ENCODE data around the gene PHC2.

The PHC2 gene

GRCh38 chr1:33430692-33431593 is at the start of gene PHC2:
Gene PHC2 (minus strand): TSS chr1:33431095. CDS start chr1:33375539, 55,556 bp downstream.
- peak; percentile 98 for DNase-seq (ENCODE audit: low spot score)

GRCh38 chr1:33477451-33477850 is 46.6 kb upstream of the PHC2 start:
- no peak for DNase-seq (ENCODE audit: low spot score)

DNA sequence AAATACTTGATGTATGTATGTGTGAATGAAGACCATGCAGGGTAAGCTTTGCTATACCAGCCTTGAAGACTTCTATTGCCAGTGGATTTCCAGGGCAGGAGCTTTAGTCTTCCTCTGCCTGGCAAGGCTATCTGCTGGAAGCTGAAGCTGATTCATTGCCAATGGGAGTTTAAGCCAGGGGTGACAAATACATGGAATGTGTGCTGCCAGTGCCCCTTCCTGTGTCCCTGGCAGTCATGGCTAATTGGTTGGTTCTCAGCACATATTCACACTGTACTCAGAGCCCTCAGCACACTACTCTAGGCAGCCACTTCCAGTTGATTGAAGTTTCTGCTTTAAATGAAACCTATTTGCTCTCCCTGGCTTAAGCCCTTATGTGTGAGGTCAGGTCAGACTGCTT is 43.0 kb upstream of the PHC2 start:
- no peak for DNase-seq (ENCODE audit: low spot score)

DNA sequence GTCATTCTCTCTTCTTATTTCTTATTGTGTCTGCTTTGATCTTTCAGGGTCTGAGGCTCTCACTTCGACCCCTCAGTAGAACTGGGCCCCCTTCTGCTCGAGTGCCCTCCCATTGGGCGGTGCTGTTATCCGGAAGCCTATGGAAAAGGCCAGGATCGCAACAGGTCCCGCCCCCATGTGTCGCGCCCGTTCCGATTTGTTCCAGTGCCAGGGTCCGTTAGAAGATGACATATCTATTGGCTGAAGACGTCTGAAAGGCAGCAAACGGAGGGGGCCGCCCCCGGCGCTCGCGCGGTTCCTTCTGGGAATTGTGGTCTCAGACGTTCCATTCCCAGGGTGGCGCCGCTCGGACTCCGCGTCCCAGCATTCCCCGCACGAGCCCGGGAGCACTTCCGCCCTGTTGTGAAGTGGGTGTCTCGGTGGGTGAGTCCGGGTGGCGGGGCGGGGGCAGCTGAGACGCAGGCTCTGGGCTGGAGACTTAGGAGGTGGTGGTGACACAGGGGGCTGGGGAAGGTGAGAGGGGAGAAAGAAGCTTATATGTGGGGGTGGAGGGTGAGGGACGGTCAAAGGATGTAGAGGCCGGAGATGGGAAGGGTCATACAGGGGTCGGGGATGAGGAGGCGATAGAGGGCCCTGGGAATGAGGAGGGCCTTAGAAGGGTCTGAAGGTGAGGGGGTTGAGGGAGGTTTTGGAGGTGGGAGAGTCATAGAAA is 41.5 kb upstream of the PHC2 start, which contains the start of gene ZSCAN20:
Gene ZSCAN20, plus strand, starts transcription at position 377 of the 712 bp plus-strand sequence. CDS start 6,644 bp downstream, outside the sequence.
- peak; percentile 99 for DNase-seq (ENCODE audit: low spot score)

- no peak for DNase-seq (ENCODE audit: low spot score)
Observed at GRCh38 chr1:33471416-33471815, 40.5 kb upstream of the PHC2 start.

DNA sequence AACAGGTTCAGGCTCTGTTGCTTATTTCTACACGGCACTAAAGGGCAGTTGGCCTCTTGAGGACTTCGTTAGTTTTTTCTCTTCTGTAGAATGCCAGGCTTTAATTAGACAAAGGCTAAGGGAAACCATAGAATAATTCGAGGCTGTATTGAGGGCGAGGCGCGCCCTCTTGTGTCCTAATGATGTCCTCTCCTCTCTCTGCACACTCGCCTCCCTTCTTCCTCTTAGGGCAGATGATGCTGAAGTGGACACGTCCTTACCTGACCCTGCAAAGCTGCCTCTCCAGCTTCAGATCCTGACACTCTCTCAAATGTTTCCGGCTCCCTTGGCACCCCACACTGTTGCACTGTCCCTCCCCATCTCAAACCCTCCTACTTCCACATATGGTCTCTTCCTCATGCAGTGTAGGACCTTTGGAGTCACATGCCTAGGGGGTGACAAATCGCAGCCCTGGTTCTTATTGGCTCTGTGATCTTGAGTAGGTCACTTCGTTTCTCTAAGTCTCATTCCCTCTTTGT is 39.7 kb upstream of the PHC2 start:
- peak; percentile 86 for DNase-seq (ENCODE audit: low spot score)

DNA sequence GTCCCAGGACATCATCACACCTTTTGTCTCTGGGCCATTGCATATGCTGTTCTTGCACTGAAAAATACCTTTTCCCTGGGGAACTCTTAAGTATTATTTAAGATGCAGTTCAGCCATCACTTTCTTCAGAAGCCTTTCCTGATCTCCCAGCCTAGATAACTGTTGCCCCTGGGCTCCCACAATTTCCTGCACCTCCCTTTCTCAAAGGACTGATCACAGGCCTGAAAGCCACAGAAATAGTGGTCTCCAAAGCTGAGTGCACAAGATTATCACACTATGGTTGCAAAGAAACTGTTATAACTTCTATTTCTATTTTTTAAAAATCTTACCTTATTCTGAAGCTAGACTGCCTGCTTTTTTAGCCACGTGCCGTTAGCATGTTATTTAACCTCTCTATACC is 38.8 kb upstream of the PHC2 start:
- DNase-seq (ENCODE audit: low spot score) = no peak

GRCh38 chr1:33468967-33469366 is 38.1 kb upstream of the PHC2 start:
- no peak for DNase-seq (ENCODE audit: low spot score)

GRCh38 chr1:33468531-33468930 is 37.6 kb upstream of the PHC2 start:
- no peak for DNase-seq (ENCODE audit: low spot score)

DNA sequence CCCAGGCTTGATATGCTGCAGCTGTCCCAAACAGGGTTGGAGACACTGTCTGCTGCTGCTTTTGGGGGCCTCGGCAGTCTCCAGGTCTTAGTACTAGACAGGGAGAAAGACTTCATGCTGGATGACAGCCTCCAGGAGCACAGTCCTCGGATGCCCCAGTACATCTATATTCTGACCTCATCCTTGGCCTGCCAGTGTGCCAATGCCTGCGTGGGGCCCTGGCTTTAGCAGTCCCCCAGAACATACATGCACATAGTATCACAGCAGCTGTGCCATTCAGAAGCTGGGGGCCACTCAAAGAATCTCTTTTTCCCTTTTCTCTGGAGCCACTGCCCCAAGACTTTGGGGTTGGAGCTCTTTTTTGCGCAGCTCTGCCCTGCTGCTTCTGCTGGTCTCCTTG is 37.1 kb upstream of the PHC2 start:
- no peak for DNase-seq (ENCODE audit: low spot score)

- DNase-seq (ENCODE audit: low spot score) = no peak
Observed at GRCh38 chr1:33466159-33466558, 35.3 kb upstream of the PHC2 start.

DNA sequence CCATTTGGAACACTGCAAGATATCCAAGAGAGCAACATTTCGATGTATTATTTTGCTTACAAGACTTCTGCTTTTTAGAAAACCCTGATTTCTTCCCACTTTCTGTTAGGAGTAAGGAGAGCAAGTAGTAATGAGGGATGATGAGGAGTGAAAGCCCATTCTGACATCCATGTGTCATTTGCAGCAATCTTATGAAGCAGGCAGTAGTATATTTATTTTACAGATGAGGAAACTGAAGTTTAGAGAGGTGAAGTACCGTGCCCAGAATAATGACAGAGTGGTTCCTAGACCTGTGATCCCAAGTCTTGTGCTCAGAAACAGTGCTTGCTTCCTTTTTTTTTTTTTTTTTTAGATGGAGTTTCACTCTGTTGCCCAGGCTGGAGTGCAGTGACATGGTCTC is 34.4 kb upstream of the PHC2 start:
- DNase-seq (ENCODE audit: low spot score) = no peak

DNA sequence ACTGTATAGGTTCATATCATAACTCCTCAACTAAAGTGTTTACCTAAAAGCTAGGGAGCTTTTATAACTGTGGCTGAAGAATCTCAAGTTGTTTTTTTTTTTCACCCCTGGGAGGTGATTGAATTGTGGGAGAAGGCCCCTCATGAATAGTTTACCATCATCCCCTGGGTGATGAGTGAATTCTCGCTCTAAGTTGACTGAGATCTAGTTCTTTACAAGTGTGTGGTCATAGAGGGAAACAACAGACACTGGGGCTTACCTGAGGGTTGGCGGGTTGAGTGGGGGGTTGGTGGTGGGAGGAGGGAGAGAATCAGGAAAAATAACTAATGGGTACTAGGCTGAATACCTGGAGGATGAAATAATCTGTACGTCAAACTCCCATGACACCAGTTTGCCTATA is 33.7 kb upstream of the PHC2 start:
- no peak for DNase-seq (ENCODE audit: low spot score)

DNA sequence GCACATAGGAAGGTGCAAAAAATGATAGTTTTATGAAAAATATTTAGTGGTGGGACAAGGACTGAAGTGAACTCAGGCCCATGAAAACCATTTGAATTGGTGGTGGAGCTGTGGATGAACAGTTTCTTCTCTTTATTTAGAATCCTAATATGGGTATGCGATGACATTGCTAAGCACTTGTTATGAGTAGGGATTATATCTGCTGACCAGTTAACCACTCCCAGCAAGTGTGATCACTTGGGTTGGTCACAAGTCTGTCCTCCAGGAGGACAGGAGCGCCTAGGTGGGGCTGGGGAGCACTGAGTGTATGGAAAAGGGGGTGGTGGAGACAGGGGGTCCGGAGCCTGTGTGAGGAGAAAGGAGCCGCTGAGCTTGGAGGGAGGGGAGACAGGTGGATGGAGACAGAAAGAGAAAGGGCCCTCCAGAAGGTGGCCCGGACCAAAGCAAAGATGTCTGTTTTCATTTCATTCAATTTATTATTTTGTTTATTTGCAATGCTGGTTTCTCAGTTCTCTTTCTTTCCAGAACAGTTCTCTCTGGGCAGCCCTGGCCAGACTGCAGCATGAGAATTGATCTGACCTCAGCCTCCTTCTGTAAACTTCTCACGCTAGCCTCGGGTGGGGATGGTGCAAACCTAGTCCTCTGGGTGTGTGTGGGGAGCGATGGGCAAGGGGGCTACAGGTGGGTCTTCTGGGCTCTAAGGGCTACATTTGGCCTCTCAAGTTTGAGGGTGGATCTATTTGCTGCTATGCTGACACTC is 31.7 kb upstream of the PHC2 start:
- DNase-seq (ENCODE audit: low spot score) = no peak

- peak; percentile 57 for DNase-seq (ENCODE audit: low spot score)
Observed at GRCh38 chr1:33460947-33461629, 30.2 kb upstream of the PHC2 start.

GRCh38 chr1:33460144-33460543 is 29.2 kb upstream of the PHC2 start:
- no peak for DNase-seq (ENCODE audit: low spot score)

DNA sequence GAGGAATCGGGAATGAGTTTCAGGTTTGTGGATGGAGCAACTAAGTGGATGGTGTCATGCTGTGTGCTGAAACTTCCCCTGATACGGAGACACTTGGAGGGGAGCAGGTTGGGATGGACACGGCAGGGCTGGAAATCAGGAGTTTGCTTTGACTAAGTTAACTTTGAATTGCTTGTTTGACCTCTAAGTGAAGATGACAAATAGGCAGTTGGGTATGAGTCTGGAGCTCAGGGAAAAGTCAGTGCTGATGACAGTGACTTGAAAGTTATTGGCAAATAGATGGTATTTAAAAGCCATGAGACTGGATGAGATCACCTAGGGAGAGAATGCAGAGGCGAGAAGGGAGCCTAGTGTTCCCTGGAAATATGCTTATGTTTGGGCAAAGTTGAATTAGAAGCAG is 28.8 kb upstream of the PHC2 start:
- no peak for DNase-seq (ENCODE audit: low spot score)

GRCh38 chr1:33456502-33456886 is 25.6 kb upstream of the PHC2 start:
- no peak for DNase-seq (ENCODE audit: low spot score)

GRCh38 chr1:33455539-33456501 is 24.9 kb upstream of the PHC2 start:
- peak; percentile 76 for DNase-seq (ENCODE audit: low spot score)

DNA sequence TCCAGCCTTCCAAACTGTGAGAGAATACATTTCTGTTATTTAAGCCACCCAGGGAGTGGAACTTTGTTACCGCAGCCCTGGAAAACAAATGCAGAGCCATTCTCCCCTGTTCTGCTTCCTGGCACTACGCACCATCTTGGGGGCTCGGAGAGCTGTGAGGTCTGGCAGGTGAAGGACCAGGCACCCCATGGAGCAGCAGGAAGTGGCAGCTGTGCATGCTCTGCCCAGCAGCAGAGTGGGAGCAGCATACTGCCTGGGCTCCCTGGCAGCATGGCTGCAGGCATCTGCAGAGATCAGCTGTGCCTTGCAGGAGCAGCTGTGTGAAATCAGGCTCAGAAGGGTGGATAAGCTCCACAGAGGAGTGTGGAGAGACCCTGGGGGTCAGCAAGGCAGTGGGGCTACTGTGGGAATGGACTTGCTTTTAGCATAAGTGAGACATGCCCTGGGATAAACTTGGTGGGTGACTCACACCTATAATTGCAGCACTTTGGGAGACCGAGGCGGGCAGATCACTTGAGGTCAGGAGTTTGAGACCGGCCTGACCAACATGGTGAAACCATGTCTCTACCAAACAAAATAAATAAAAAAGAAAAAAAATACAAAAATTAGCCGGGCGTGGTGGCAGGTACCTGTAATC is 23.9 kb upstream of the PHC2 start:
- DNase-seq (ENCODE audit: low spot score) = no peak
